ENCODE data around the gene LZTR1.
A peak's percentile ranks its signal among the peaks of the same experiment; 100 is the strongest.
"Not testable (repeated sequence)": the region's sequence is repeated elsewhere in the genome, so short reads cannot be mapped to it uniquely, and the experiment has no call there.

The LZTR1 gene

GRCh38 chr22:21009208-21009607 is 27.1 kb downstream of the LZTR1 start:
- H3K4me3 Mint-ChIP-seq; H3K27ac Mint-ChIP-seq; H3K9me3 Mint-ChIP-seq; H3K27me3 Mint-ChIP-seq; H3K36me3 Mint-ChIP-seq (ENCODE audit: insufficient read depth); ATAC-seq (replicated peaks); H3K4me1 Mint-ChIP-seq (ENCODE audit: low read depth in 2 of 2); DNase-seq: not testable (repeated sequence)

GRCh38 chr22:21009638-21010425 is 27.7 kb downstream of the LZTR1 start:
- Mint-ChIP-seq H3K9me3 (no peaks in the 10 kb centered on the region), H3K4me3 (no peak overlapping the region), H3K4me1 (ENCODE audit: low read depth in 2 of 2) (peaks cover 14 to 16% of the 10 kb centered on the region in 2 donors), H3K27me3 (no peaks in the 10 kb centered on the region), H3K27ac (peak overlapping the region in 1 of 2 donors; percentile 10), H3K36me3 (ENCODE audit: insufficient read depth) (peaks cover 11% of the 10 kb centered on the region)
- no peak for ATAC-seq (replicated peaks)
- peak in 1 of 3 experiments; percentile 22 for DNase-seq

- peaks cover 20 to 23% of the 10 kb centered on the region in 2 donors for H3K4me1 Mint-ChIP-seq (ENCODE audit: low read depth in 2 of 2)
- H3K9me3 Mint-ChIP-seq, result no peaks in the 10 kb centered on the region
- H3K27me3 Mint-ChIP-seq, result no peaks in the 10 kb centered on the region
- ATAC-seq (replicated peaks) (no peak), DNase-seq (no peak)
- peak overlapping the region in 1 of 2 donors; percentile 10 for H3K27ac Mint-ChIP-seq
- no peak overlapping the region for H3K4me3 Mint-ChIP-seq
- H3K36me3 Mint-ChIP-seq (ENCODE audit: insufficient read depth), result peaks cover 11% of the 10 kb centered on the region
Observed at GRCh38 chr22:21010426-21011113, 28.5 kb downstream of the LZTR1 start.

- Mint-ChIP-seq H3K27me3 (no peaks in the 10 kb centered on the region), H3K9me3 (no peaks in the 10 kb centered on the region), H3K27ac (peak overlapping the region; percentile 92 to 98), H3K4me1 (ENCODE audit: low read depth in 2 of 2) (peaks cover 20 to 30% of the 10 kb centered on the region in 2 donors), H3K4me3 (peak overlapping the region; percentile 80 to 88), H3K36me3 (ENCODE audit: insufficient read depth) (peaks cover 8% of the 10 kb centered on the region)
- DNase-seq (no peak), ATAC-seq (replicated peaks) (no peak)
Observed at GRCh38 chr22:21012446-21013407, 30.6 kb downstream of the LZTR1 start.

- peak overlapping the region; percentile 80 to 88 for H3K4me3 Mint-ChIP-seq
- no peaks in the 10 kb centered on the region for H3K27me3 Mint-ChIP-seq
- DNase-seq (no peak), ATAC-seq (replicated peaks) (no peak)
- peaks cover 20 to 33% of the 10 kb centered on the region in 2 donors for H3K4me1 Mint-ChIP-seq (ENCODE audit: low read depth in 2 of 2)
- peak overlapping the region; percentile 92 to 98 for H3K27ac Mint-ChIP-seq
- H3K9me3 Mint-ChIP-seq, result no peaks in the 10 kb centered on the region
- H3K36me3 Mint-ChIP-seq (ENCODE audit: insufficient read depth), result peaks cover 8% of the 10 kb centered on the region
Observed at GRCh38 chr22:21013657-21014201, 31.6 kb downstream of the LZTR1 start.

GRCh38 chr22:21014202-21014725 is 32.2 kb downstream of the LZTR1 start:
- DNase-seq (peak; percentile 81 to 89 (median 87)), ATAC-seq (replicated peaks) (peak; percentile 92)
- Mint-ChIP-seq H3K9me3 (no peaks in the 10 kb centered on the region), H3K4me3 (peak overlapping the region; percentile 80 to 88), H3K36me3 (ENCODE audit: insufficient read depth) (peaks cover 8% of the 10 kb centered on the region), H3K4me1 (ENCODE audit: low read depth in 2 of 2) (peaks cover 20 to 33% of the 10 kb centered on the region in 2 donors), H3K27me3 (no peaks in the 10 kb centered on the region), H3K27ac (peak overlapping the region; percentile 92 to 98)

GRCh38 chr22:21014726-21015465 is 32.8 kb downstream of the LZTR1 start, which contains the start of gene P2RX6:
P2RX6 (plus strand) TSS chr22:21015165; CDS start chr22:21015175, 10 bp downstream.
- Mint-ChIP-seq H3K4me3 (peak within 1 kb of the TSS; percentile 80 to 88), H3K36me3 (ENCODE audit: insufficient read depth) (peaks cover 8% of the 10 kb centered on the region), H3K27me3 (no peaks in the 10 kb centered on the region), H3K27ac (peak within 1 kb of the TSS; percentile 92 to 98), H3K9me3 (no peaks in the 10 kb centered on the region), H3K4me1 (ENCODE audit: low read depth in 2 of 2) (peaks cover 20 to 30% of the 10 kb centered on the region in 2 donors)
- no peak for ATAC-seq (replicated peaks)
- DNase-seq, result no peak

GRCh38 chr22:21015466-21016006 is 33.4 kb downstream of the LZTR1 start:
- Mint-ChIP-seq H3K4me3 (peak overlapping the region in 1 of 2 donors; percentile 80), H3K27ac (peak overlapping the region; percentile 92 to 98), H3K4me1 (ENCODE audit: low read depth in 2 of 2) (peaks cover 20 to 30% of the 10 kb centered on the region in 2 donors), H3K9me3 (no peaks in the 10 kb centered on the region), H3K27me3 (no peaks in the 10 kb centered on the region), H3K36me3 (ENCODE audit: insufficient read depth) (peaks cover 8% of the 10 kb centered on the region)
- no peak for DNase-seq
- no peak for ATAC-seq (replicated peaks)

GRCh38 chr22:21016644-21017420 is 34.7 kb downstream of the LZTR1 start:
- no peaks in the 10 kb centered on the region for H3K9me3 Mint-ChIP-seq
- H3K4me3 Mint-ChIP-seq, result peak overlapping the region in 1 of 2 donors; percentile 44
- peaks cover 8% of the 10 kb centered on the region for H3K36me3 Mint-ChIP-seq (ENCODE audit: insufficient read depth)
- DNase-seq (no peak), ATAC-seq (replicated peaks) (no peak)
- peak overlapping the region; percentile 92 to 98 for H3K27ac Mint-ChIP-seq
- no peaks in the 10 kb centered on the region for H3K27me3 Mint-ChIP-seq
- H3K4me1 Mint-ChIP-seq (ENCODE audit: low read depth in 2 of 2), result peaks cover 20 to 30% of the 10 kb centered on the region in 2 donors

GRCh38 chr22:21018314-21018713 is 36.2 kb downstream of the LZTR1 start:
- no peaks in the 10 kb centered on the region for H3K27me3 Mint-ChIP-seq
- H3K4me1 Mint-ChIP-seq (ENCODE audit: low read depth in 2 of 2), result peaks cover 20 to 28% of the 10 kb centered on the region in 2 donors
- no peak overlapping the region for H3K4me3 Mint-ChIP-seq
- H3K36me3 Mint-ChIP-seq (ENCODE audit: insufficient read depth), result peaks cover 8% of the 10 kb centered on the region
- H3K27ac Mint-ChIP-seq, result peak overlapping the region in 1 of 2 donors; percentile 98
- no peaks in the 10 kb centered on the region for H3K9me3 Mint-ChIP-seq
- DNase-seq (no peak), ATAC-seq (replicated peaks) (no peak)

- peak; percentile 68 for ATAC-seq (replicated peaks)
- DNase-seq, result no peak
- Mint-ChIP-seq H3K9me3 (no peaks in the 10 kb centered on the region), H3K27me3 (no peaks in the 10 kb centered on the region), H3K4me3 (no peak overlapping the region), H3K36me3 (ENCODE audit: insufficient read depth) (no peaks in the 10 kb centered on the region), H3K27ac (peak overlapping the region; percentile 30 to 72), H3K4me1 (ENCODE audit: low read depth in 2 of 2) (peaks cover 11 to 18% of the 10 kb centered on the region in 2 donors)
Observed at GRCh38 chr22:21020802-21021429, 38.8 kb downstream of the LZTR1 start.

All from effector memory CD8-positive, alpha-beta T cell (primary cell).